ENCODE measurements around the gene CD247. TPM values are rescaled to one million over a fixed set of nuclear protein-coding genes. Genes with fewer than 3 reads are reported as not detected.

The CD247 gene
- total RNA-seq, 1 experiment from 2014 or later, result 0.44 TPM

- Histone ChIP-seq H3K4me1 (ENCODE audit: control insufficient read depth, insufficient read depth, low read length) (no peaks in the 10 kb centered on the region), H3K9me3 (ENCODE audit: control insufficient read depth, insufficient read depth, low read depth, low read length) (no peaks in the 10 kb centered on the region), H3K36me3 (ENCODE audit: control insufficient read depth, insufficient read depth, low read length) (no peaks in the 10 kb centered on the region), H3K27ac (ENCODE audit: low read length) (no peak overlapping the region), H3K27me3 (ENCODE audit: control insufficient read depth, insufficient read depth, low read length) (no peaks in the 10 kb centered on the region), H3K4me3 (ENCODE audit: low read depth in 2 of 2, low read length in 2 of 2) (no peak overlapping the region)
- CTCF ChIA-PET, result no interaction called here
- BruUV-seq (replicated peaks), result no TSS peak
- in situ Hi-C loops (cut with HindIII; ENCODE audit: low pct_unique_long_range_greater_than_20kb, low sequenced_read_pairs), result no loop called here
- TF ChIP-seq TCF7L2 (IDR thresholded peaks at IDR 0.05; ENCODE audit: low read depth, low read length) (no peak), POLR2AphosphoS5 (IDR thresholded peaks at IDR 0.05; ENCODE audit: low read depth, low read length) (no peak), CTCF (IDR thresholded peaks at IDR 0.05) (no peak), SIN3A (IDR thresholded peaks at IDR 0.05; ENCODE audit: borderline replicate concordance, insufficient read depth, low read depth, low read length) (no peak)
- TF ChIP-seq, protein P1, sequence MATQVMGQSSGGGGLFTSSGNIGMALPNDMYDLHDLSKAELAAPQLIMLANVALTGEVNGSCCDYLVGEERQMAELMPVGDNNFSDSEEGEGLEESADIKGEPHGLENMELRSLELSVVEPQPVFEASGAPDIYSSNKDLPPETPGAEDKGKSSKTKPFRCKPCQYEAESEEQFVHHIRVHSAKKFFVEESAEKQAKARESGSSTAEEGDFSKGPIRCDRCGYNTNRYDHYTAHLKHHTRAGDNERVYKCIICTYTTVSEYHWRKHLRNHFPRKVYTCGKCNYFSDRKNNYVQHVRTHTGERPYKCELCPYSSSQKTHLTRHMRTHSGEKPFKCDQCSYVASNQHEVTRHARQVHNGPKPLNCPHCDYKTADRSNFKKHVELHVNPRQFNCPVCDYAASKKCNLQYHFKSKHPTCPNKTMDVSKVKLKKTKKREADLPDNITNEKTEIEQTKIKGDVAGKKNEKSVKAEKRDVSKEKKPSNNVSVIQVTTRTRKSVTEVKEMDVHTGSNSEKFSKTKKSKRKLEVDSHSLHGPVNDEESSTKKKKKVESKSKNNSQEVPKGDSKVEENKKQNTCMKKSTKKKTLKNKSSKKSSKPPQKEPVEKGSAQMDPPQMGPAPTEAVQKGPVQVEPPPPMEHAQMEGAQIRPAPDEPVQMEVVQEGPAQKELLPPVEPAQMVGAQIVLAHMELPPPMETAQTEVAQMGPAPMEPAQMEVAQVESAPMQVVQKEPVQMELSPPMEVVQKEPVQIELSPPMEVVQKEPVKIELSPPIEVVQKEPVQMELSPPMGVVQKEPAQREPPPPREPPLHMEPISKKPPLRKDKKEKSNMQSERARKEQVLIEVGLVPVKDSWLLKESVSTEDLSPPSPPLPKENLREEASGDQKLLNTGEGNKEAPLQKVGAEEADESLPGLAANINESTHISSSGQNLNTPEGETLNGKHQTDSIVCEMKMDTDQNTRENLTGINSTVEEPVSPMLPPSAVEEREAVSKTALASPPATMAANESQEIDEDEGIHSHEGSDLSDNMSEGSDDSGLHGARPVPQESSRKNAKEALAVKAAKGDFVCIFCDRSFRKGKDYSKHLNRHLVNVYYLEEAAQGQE (IDR thresholded peaks at IDR 0.05; ENCODE audit: insufficient read depth in 1 of 2, low read depth in 2 of 2, low read length in 1 of 2), result no peak
- DNase-seq (ENCODE audit: low read depth, low spot score), result no peak
- ATAC-seq, result no peak
- POLR2A ChIA-PET, result no interaction called here
- intact Hi-C loops (cut with micrococcal nuclease; ENCODE audit: unreplicated experiment), result no loop called here
Observed at GRCh38 chr1:167563579-167564246, 45.4 kb upstream of the CD247 start.

DNA sequence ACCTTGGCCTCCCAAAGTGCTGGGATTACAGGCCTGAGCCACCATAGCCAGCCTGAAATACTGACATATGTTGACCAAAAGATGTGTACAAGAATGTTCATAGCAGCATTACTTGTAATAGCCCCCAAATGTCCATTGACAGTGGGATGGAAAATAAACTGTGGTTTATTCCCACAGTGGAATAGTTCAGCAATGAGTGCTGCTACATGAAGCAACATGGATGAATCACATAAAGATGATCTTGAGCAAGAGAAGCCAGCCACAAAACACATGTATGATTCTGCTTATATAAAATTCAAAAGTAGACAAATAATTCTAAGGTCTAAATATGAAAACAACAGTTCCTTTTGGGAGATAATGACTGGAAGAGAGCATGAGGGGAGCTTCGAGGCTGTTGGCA is 44.4 kb upstream of the CD247 start:
- no peaks in the 10 kb centered on the region for H3K9me3 ChIP-seq (ENCODE audit: control insufficient read depth, insufficient read depth, low read depth, low read length)
- no peak overlapping the region for H3K4me3 ChIP-seq (ENCODE audit: low read depth in 2 of 2, low read length in 2 of 2)
- BruUV-seq (replicated peaks), result no TSS peak
- ATAC-seq (no peak), DNase-seq (ENCODE audit: low read depth, low spot score) (no peak)
- in situ Hi-C loops (cut with HindIII; ENCODE audit: low pct_unique_long_range_greater_than_20kb, low sequenced_read_pairs), result no loop called here
- no peaks in the 10 kb centered on the region for H3K27me3 ChIP-seq (ENCODE audit: control insufficient read depth, insufficient read depth, low read length)
- CTCF ChIA-PET, result interaction anchor here (0.6 kb wide), 1 partner anchor 154 kb away, joined by 4 read pairs; no protein-coding TSS in a partner anchor
- no peak overlapping the region for H3K27ac ChIP-seq (ENCODE audit: low read length)
- intact Hi-C loops (cut with micrococcal nuclease; ENCODE audit: unreplicated experiment), result no loop called here
- H3K4me1 ChIP-seq (ENCODE audit: control insufficient read depth, insufficient read depth, low read length), result no peaks in the 10 kb centered on the region
- TF ChIP-seq, protein P1 (IDR thresholded peaks at IDR 0.05; ENCODE audit: insufficient read depth in 1 of 2, low read depth in 2 of 2, low read length in 1 of 2), result no peak
- TF ChIP-seq SIN3A (IDR thresholded peaks at IDR 0.05; ENCODE audit: borderline replicate concordance, insufficient read depth, low read depth, low read length), result no peak
- TF ChIP-seq CTCF (IDR thresholded peaks at IDR 0.05), result no peak
- TF ChIP-seq POLR2AphosphoS5 (IDR thresholded peaks at IDR 0.05; ENCODE audit: low read depth, low read length), result no peak
- no peak for TF ChIP-seq TCF7L2 (IDR thresholded peaks at IDR 0.05; ENCODE audit: low read depth, low read length)
- no peaks in the 10 kb centered on the region for H3K36me3 ChIP-seq (ENCODE audit: control insufficient read depth, insufficient read depth, low read length)
- POLR2A ChIA-PET, result no interaction called here

Data from Panc1 (cell line).